Astrocyte of the cerebellum (primary cell): ENCODE measurements around the gene CAMTA1.

Source experiments
- DNase-seq: peaks from one replicate; pipeline ENCODE4 v3.0.0-alpha.2; 2011; ENCODE audit warnings: low read depth
- H3K4me3 ChIP-seq: 2 replicates; pipeline ENCODE4 v1.5.1; 2011; ENCODE audit warnings: mild to moderate bottlenecking, low read depth, low read length, moderate library complexity
- in situ Hi-C: cut with HindIII; loops from 2 replicates; pipeline ENCODE4 v1.10.0; 2017; ENCODE audit warnings: low sequenced_read_pairs
- TF ChIP-seq, protein P1 (sequence below): IDR thresholded peaks from 2 replicates; pipeline ENCODE4 v1.5.1; 2012; ENCODE audit warnings: low read length, low read depth, moderate library complexity, mild to moderate bottlenecking; ENCODE audit errors: missing control alignments

The CAMTA1 gene

DNA sequence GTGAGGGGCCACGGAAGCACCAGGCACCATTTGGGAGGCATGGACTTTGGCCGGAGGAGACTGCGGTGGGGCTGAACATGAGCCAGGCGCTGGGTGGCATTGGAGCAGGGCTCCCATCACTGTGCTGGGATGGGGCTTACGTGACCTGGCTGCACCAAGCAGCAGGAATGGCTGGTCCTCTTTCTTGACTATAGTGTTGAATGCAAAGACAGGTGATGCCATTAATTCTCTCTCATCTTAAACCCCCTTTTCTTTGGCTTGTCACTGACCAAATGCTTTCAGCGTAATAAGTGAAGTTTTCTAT is 447.9 kb downstream of the CAMTA1 start:
- no peak overlapping the region for H3K4me3 ChIP-seq
- in situ Hi-C loops = loop anchor here (5.0 kb wide), 3 partner anchors 64 to 174 kb away; no protein-coding TSS in a partner anchor
- TF ChIP-seq, protein P1, sequence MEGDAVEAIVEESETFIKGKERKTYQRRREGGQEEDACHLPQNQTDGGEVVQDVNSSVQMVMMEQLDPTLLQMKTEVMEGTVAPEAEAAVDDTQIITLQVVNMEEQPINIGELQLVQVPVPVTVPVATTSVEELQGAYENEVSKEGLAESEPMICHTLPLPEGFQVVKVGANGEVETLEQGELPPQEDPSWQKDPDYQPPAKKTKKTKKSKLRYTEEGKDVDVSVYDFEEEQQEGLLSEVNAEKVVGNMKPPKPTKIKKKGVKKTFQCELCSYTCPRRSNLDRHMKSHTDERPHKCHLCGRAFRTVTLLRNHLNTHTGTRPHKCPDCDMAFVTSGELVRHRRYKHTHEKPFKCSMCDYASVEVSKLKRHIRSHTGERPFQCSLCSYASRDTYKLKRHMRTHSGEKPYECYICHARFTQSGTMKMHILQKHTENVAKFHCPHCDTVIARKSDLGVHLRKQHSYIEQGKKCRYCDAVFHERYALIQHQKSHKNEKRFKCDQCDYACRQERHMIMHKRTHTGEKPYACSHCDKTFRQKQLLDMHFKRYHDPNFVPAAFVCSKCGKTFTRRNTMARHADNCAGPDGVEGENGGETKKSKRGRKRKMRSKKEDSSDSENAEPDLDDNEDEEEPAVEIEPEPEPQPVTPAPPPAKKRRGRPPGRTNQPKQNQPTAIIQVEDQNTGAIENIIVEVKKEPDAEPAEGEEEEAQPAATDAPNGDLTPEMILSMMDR = no peak
- no peak for DNase-seq

DNA sequence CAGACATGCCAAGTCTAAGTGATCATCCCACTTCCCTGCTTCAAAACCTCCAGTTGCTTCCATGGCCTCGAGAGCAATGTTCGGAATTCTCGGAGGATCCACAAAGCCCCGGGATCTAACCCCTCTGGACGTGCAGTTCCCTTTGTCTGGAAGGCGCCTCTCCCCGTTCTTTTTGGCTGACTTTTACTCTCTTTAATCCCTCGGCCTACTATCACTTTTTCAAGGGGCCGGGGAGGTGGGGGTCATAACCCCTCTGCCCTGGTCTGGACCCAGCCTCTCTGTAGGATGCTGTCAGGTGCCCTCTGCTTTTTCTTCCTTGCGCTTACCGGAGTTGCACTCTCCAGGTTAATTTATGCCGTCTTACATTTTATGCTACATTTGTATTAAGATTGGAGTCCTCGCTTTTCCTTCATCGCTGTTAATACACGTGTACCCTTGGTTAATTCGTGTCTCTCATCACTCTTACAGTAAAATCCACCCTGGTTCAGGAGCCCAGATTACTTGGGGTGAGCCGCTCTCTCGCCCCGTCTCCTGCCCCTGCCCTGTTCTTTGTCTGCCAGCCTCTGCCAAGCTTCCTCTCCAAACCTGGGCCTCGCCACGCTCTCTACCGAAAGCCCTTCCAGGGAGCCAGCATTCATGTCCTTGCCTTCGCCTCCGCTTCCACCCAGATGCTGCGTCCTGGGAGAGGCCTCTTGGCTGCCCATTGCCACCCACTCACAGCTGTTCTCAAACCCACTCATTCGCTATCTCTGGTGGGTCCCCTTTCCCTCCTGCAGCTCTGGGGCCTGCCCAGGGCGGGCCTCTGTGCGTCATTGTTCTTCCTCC is 448.6 kb downstream of the CAMTA1 start:
- TF ChIP-seq, protein P1 = no peak
- no peak overlapping the region for H3K4me3 ChIP-seq
- in situ Hi-C loops = loop anchor here (5.0 kb wide), 3 partner anchors 63 to 173 kb away; no protein-coding TSS in a partner anchor
- DNase-seq = no peak

DNA sequence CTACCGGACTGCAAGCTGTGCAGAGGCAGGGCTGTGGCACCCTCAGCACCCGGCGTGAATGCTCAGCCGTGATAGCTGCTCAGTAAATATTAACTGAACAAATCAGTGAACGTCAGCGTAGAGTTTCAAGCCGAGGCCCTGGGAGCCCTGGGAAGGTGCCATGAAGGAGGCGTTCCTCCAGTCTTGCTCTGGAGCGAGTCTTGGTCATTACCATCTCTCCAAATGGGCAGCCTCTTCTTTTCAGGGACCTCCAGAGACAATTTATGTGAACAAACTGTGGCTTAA is 449.2 kb downstream of the CAMTA1 start:
- in situ Hi-C loops = loop anchor here (5.0 kb wide), 3 partner anchors 63 to 173 kb away; no protein-coding TSS in a partner anchor
- no peak for DNase-seq
- TF ChIP-seq, protein P1 = no peak
- no peak overlapping the region for H3K4me3 ChIP-seq

DNA sequence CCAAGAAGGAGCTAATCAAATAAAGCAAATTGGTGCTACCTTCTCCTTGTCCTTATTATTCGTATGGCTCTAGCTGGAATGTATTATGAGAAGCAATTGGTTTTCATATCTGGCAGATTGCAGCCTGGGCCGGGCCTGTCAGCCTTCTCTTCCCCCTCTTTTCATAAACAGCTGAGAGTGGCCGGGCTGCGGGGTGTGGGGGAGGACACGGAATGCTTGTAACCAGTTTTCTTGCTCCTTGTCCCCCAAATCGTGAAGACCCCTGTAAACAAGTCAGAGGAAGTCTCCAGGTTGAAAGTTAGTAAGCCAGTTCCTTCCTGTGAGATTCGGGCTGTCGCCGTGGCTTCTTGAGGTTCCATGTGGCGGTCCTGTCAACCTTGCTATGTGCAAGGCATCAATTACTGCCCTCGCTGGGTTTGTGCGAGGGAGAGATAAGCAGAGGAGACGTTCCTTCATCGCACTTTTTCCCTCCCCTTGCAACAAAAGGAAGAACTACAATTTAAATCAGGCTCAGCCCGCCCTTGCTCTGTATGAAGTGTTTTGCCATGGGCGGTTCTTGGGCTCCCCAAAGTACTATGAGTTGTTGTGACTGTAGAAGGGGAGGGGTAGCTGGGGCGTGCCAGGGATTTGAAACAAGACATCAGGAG is 450.7 kb downstream of the CAMTA1 start:
- H3K4me3 ChIP-seq = no peak overlapping the region
- no peak for DNase-seq
- in situ Hi-C loops = no loop called here
- TF ChIP-seq, protein P1 = no peak

DNA sequence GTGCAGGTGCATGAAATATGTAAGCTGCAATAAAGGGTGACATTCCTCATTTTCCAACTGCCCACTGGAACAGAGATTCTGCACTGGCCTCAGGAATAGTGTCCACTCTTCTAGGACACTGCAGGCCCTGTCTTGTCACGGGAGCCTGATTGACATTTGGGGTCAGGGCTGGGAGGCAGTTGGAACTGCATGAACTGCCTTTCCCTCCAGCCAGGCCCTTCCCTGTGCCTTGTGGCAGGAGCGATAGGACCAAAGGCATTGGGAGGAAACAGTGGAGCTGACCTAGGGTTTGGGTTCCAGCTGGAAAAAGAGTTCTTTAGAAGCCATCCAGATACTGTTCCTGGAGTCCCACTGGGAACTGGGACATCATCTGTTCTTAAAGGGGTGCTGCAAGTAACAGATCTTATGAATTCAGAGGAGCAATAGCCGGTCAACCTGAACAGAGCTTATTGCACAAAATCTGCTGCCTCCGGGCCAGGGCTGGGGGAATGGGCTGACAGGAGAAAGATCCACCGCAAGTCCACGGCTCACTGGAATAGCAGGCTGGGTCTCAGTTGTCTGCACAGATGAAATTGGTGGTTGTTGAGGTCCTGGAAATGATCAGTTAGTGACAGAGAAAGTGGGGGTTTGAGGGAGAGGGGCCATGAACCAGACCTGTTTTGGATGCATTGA is 451.7 kb downstream of the CAMTA1 start:
- in situ Hi-C loops = no loop called here
- TF ChIP-seq, protein P1 = no peak
- H3K4me3 ChIP-seq = no peak overlapping the region
- DNase-seq = no peak

DNA sequence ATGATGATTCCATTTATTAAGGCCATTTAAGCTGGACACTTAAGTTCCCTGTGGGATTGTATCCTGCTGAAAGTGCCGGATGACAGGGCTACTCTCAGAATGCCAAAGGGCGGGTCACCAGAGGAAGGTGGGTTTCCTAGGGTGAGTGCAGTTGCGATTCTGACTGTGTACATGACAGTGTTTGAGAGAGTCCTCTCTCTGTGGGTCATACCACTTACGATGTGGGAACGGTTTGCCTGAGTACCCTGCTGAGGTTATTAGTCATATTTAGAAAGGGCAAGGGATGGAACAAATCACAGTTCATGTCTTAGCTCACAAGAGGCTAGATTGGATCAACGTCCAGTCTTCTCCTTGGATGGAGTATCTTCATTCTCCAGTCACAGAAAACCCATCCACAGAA is 461.9 kb downstream of the CAMTA1 start:
- no peak overlapping the region for H3K4me3 ChIP-seq
- DNase-seq = no peak
- TF ChIP-seq, protein P1 = no peak
- in situ Hi-C loops = no loop called here
